Erythroblast (primary cell): Measurements from ENCODE around the gene SNX3.

Experiments
- DNase-seq, 2 experiments: peaks; one replicate each; lab custom pipeline; 2025; lab: John Stamatoyannopoulos, UW
- GATA1 ChIP-seq: IDR thresholded peaks from 2 replicates; pipeline ENCODE4 v1.6.1; 2011; ENCODE audit warnings: low read depth, mild to moderate bottlenecking, control low read depth, low read length, moderate library complexity
- POLR2A ChIP-seq: IDR thresholded peaks from 2 replicates; pipeline ENCODE4 v1.6.1; 2011; ENCODE audit warnings: mild to moderate bottlenecking, low read length

SNX3 gene

DNA sequence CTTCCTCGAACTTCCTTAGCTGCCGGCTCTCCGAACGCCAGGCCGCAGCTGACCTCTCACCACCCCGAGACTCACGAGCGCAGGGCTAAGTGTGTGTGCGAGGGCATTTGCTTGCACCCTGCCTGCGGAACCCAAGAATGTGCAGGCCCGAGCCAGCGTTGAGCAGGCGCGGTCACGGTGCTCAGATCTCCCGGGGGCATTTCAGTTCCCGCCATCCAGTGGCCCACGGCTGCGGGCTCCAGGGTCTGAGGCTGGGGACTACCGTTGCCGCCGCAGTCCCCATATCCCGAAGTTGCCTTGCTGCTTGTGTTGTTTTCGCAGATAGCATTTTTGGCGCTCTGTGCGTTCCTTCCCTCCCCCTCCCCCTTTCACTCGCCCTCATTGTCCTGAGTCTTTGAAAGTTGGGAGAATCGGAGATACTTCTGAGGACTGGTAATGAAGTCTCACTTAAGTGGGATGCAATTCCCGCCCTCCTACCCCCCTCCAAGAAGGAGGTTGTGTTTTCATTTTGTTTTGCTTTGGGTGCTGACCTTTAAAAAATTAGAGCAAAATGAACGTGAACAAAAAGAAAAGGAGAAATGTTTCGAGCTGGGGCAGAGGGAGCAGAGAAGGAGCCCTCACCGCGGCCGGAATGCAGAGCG is 93.3 kb downstream of the SNX3 start:
- TF ChIP-seq POLR2A (no peak), GATA1 (no peak)
- peak; percentile 19 to 22 for DNase-seq

DNA sequence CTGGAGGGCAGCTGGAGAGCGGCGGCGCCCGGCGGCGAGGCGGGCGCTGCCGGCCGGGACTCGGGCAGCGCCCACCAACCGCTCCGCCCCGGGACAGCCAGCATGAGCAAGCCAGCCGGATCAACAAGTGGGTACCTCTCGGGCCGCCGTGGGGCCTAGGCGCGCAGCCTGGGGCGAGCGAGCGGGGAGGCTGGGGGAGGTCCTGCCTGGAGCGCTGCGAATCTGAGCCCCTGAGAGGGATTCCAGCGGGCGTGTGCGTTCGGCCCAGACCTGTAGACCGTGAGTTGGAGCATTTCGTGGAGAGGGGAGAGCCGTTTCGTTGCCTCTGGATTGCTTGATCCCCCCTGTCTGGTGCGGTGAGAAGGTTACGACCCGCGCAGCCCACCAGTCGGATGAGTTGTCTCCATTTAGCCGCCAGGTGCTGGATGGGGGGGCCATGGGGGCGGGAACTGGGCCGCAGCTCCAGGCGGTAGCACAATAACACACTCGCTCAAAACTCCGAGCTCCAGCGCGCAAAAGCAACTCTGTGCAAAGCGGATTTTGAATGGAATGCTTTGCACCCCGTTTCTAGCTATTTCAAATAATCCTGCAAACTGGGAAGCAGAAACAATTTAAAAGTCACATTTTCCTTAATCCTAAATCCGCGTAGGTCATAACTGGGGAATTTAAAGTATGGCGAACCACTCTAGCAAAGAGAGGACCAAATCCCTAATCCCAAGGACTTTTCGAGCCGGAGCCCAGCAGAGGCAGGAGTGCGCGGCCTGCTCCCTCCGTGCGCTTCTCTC is 94.0 kb downstream of the SNX3 start:
- no peak for DNase-seq
- TF ChIP-seq GATA1 (no peak), POLR2A (no peak)

DNA sequence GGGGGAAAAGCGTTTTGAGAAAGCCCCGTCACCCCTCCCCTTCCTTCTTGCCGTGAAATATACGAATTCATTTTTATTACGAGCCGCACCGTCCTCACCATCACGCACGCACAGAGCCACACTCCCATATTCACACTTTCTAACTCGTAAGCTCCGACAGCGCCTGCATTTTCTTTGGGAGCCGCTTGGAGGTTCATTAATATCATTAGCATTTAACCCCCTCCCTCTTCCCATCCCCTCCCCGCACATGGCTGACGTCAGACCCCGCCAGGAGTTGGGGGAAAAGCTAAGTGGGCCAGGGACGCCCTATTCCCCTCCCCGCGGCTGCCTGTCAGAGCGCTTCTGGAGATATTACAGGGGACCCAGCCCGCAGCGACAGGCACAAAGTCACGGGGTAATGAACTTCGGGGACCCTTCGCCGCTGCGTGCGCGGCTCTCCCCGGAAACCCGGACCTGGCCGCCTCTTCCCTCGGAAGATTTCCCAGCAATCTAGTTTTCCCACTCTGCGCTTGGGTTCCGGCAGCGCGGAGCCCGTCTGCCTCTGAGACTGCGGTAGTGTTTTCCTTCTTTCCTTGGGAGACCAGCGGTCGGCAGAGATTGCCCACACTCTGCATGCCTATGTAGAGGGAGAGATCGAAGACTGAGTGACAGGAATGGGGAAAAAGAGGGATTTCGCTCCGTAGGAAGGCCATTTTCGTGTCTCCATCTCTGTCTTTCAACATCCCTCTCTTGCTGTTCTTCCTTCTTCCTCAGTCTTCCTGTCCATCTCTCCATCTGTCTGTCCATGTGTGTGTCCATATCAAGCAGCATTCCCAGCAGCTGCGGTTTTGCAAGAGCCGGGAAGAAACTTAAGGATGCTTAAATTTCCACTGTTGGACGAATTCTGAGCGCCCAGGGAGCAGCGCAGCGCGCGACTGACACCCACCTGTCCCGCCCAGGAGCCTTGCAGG is 94.9 kb downstream of the SNX3 start, which contains the start of gene NR2E1:
Gene NR2E1, plus strand, starts transcription at position 309 of the 950 bp plus-strand sequence. CDS start 744 bp downstream, outside the sequence.
- DNase-seq, result peak in 1 of 2 experiments; percentile 33
- no peak for TF ChIP-seq POLR2A
- no peak for TF ChIP-seq GATA1

- DNase-seq, result no peak
- TF ChIP-seq GATA1 (no peak), POLR2A (no peak)
These were observed 95.8 kb downstream of the SNX3 start for GRCh38 chr6:108164815-108165706.

- no peak for DNase-seq
- TF ChIP-seq GATA1 (no peak), POLR2A (no peak)
These were observed 96.4 kb downstream of the SNX3 start for GRCh38 chr6:108164543-108164814.

GRCh38 chr6:108163644-108164542 is 96.9 kb downstream of the SNX3 start:
- DNase-seq, result no peak
- TF ChIP-seq GATA1, result no peak
- TF ChIP-seq POLR2A, result no peak

DNA sequence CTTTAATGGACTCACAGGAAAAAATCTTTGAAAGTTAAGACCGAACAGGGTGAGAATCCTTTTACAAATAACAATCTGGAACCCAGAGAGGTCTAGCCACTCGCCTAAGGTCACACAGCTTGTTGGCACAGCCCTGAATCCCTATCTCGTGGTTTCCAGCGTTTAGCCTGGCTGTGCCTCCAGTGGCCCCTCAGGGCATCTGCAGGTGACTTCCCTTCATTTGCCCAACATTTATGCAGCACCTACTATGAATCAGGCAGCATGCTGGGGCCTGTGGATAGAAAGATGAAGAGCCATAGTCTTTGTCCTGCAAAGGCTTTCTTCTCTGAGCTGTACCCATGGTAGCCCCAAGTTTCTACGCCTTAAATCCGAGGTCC is 97.6 kb downstream of the SNX3 start:
- peak; percentile 7 to 19 for DNase-seq

GRCh38 chr6:108161724-108162282 is 99.0 kb downstream of the SNX3 start:
- no peak for TF ChIP-seq GATA1
- no peak for TF ChIP-seq POLR2A
- DNase-seq, result no peak

More for the DNA sequence above, 97.6 kb downstream of the SNX3 start:
- TF ChIP-seq POLR2A (no peak), GATA1 (no peak)
